ENCODE measurements around the gene ATP2B3.

DNA sequence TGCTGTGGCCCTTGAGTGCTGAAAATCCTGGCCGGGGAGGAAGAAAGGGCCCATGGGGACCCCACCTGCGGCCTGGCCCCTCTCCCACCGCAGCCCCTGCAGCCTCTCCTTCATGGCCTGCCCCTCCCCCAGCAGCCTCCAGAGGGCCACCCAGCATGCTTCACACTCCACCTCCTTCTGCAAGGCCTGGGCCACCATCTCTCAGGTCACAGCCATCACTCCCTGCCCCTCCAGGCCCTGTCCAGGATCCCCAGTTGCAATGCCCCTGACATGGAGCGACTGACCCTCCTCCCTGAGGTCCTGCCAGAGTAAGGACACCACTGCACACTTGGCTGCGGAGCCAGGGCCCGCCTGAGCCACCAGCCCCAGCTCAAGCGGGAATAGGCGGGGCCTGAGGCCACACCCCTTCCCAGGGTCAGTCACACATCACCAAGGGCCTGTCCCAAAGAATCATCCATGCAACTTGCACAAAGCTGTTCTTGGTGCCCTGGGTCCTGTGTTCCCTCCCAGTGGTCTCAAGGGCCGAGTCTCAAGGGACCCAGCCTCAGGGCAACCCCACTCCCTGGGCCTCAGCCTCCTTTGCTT is 48.6 kb downstream of the ATP2B3 start:
- TF ChIP-seq EP300 (IDR thresholded peaks at IDR 0.05) (no peak), CTCF (IDR thresholded peaks at IDR 0.05) (no peak)

All from suprapubic skin (tissue), 3 donors.